Measurements from ENCODE around the gene C7orf57.

The C7orf57 gene

GRCh38 chr7:48089046-48090003, 54.0 kb downstream of the C7orf57 start, which contains the start of gene UPP1:
Gene UPP1 (plus strand): TSS chr7:48089265. CDS start chr7:48094784, 5,519 bp downstream.
- no peak for FAIRE-seq
- TF ChIP-seq POU2F2 (IDR thresholded peaks at IDR 0.05; ENCODE audit: low read depth, low read length) (no peak), SPI1 (IDR thresholded peaks at IDR 0.05; ENCODE audit: low read depth, low read length) (no peak)
- DNase-seq (ENCODE audit: insufficient read length, low spot score) = peak; percentile 68

- DNase-seq (ENCODE audit: insufficient read length, low spot score) = no peak
- FAIRE-seq = no peak
- no peak for TF ChIP-seq POLR2A (IDR thresholded peaks at IDR 0.05; ENCODE audit: low read depth, low read length)
Measured at GRCh38 chr7:48090095-48090805, 54.9 kb downstream of the C7orf57 start.

GRCh38 chr7:48091506-48092433, 56.4 kb downstream of the C7orf57 start:
- FAIRE-seq = no peak
- no peak for DNase-seq (ENCODE audit: insufficient read length, low spot score)
- TF ChIP-seq SPI1 (IDR thresholded peaks at IDR 0.05; ENCODE audit: low read depth, low read length) (no peak), PAX5 (IDR thresholded peaks at IDR 0.05; ENCODE audit: insufficient read depth, low read length, severe bottlenecking) (no peak), TAF1 (IDR thresholded peaks at IDR 0.05; ENCODE audit: low read depth, low read length) (no peak), POLR2A (IDR thresholded peaks at IDR 0.05; ENCODE audit: low read depth, low read length) (no peak), POLR2AphosphoS5 (IDR thresholded peaks at IDR 0.05; ENCODE audit: low read depth, low read length) (no peak), POU2F2 (IDR thresholded peaks at IDR 0.05; ENCODE audit: low read depth, low read length) (no peak)

- TF ChIP-seq PAX5 (IDR thresholded peaks at IDR 0.05; ENCODE audit: insufficient read depth, low read length, severe bottlenecking) = no peak
- TF ChIP-seq POU2F2 (IDR thresholded peaks at IDR 0.05; ENCODE audit: low read depth, low read length) = no peak
- no peak for TF ChIP-seq SPI1 (IDR thresholded peaks at IDR 0.05; ENCODE audit: low read depth, low read length)
- no peak for TF ChIP-seq POLR2A (IDR thresholded peaks at IDR 0.05; ENCODE audit: low read depth, low read length)
- no peak for TF ChIP-seq POLR2AphosphoS5 (IDR thresholded peaks at IDR 0.05; ENCODE audit: low read depth, low read length)
- TF ChIP-seq TAF1 (IDR thresholded peaks at IDR 0.05; ENCODE audit: low read depth, low read length) = no peak
- DNase-seq (ENCODE audit: insufficient read length, low spot score) = no peak
- FAIRE-seq = no peak
Measured at GRCh38 chr7:48094861-48095293, 59.5 kb downstream of the C7orf57 start.

- no peak for TF ChIP-seq POLR2A (IDR thresholded peaks at IDR 0.05; ENCODE audit: low read depth, low read length)
- no peak for TF ChIP-seq POU2F2 (IDR thresholded peaks at IDR 0.05; ENCODE audit: low read depth, low read length)
- 0 out of 2 replicates have a peak, but pooled peaks have one; percentile 2 for TF ChIP-seq SPI1 (IDR thresholded peaks at IDR 0.05; ENCODE audit: low read depth, low read length)
- DNase-seq (ENCODE audit: insufficient read length, low spot score) (no peak), FAIRE-seq (no peak)
Measured at GRCh38 chr7:48096273-48096672, 60.9 kb downstream of the C7orf57 start.

- FAIRE-seq = no peak
- no peak for DNase-seq (ENCODE audit: insufficient read length, low spot score)
Measured at GRCh38 chr7:48097521-48098231, 62.3 kb downstream of the C7orf57 start.

GRCh38 chr7:48098846-48099245, 63.5 kb downstream of the C7orf57 start:
- FAIRE-seq = no peak
- TF ChIP-seq POU2F2 (IDR thresholded peaks at IDR 0.05; ENCODE audit: low read depth, low read length) = no peak
- DNase-seq (ENCODE audit: insufficient read length, low spot score) = no peak

More at GRCh38 chr7:48097521-48098231, 62.3 kb downstream of the C7orf57 start:
- no peak for TF ChIP-seq TAF1 (IDR thresholded peaks at IDR 0.05; ENCODE audit: low read depth, low read length)
- no peak for TF ChIP-seq PAX5 (IDR thresholded peaks at IDR 0.05; ENCODE audit: insufficient read depth, low read length, severe bottlenecking)
- no peak for TF ChIP-seq POU2F2 (IDR thresholded peaks at IDR 0.05; ENCODE audit: low read depth, low read length)
- TF ChIP-seq POLR2AphosphoS5 (IDR thresholded peaks at IDR 0.05; ENCODE audit: low read depth, low read length) = no peak
- TF ChIP-seq SPI1 (IDR thresholded peaks at IDR 0.05; ENCODE audit: low read depth, low read length) = no peak
- no peak for TF ChIP-seq POLR2A (IDR thresholded peaks at IDR 0.05; ENCODE audit: low read depth, low read length)

- FAIRE-seq (no peak), DNase-seq (ENCODE audit: insufficient read length, low spot score) (no peak)
- TF ChIP-seq PAX5 (IDR thresholded peaks at IDR 0.05; ENCODE audit: insufficient read depth, low read length, severe bottlenecking) = no peak
- TF ChIP-seq SPI1 (IDR thresholded peaks at IDR 0.05; ENCODE audit: low read depth, low read length) = no peak
- TF ChIP-seq POU2F2 (IDR thresholded peaks at IDR 0.05; ENCODE audit: low read depth, low read length) = no peak
- no peak for TF ChIP-seq POLR2AphosphoS5 (IDR thresholded peaks at IDR 0.05; ENCODE audit: low read depth, low read length)
- TF ChIP-seq POLR2A (IDR thresholded peaks at IDR 0.05; ENCODE audit: low read depth, low read length) = no peak
- TF ChIP-seq TAF1 (IDR thresholded peaks at IDR 0.05; ENCODE audit: low read depth, low read length) = no peak
Measured at GRCh38 chr7:48099781-48100180, 64.4 kb downstream of the C7orf57 start.

- no peak for DNase-seq (ENCODE audit: insufficient read length, low spot score)
- FAIRE-seq = no peak
- TF ChIP-seq SPI1 (IDR thresholded peaks at IDR 0.05; ENCODE audit: low read depth, low read length) (no peak), POLR2AphosphoS5 (IDR thresholded peaks at IDR 0.05; ENCODE audit: low read depth, low read length) (no peak), POLR2A (IDR thresholded peaks at IDR 0.05; ENCODE audit: low read depth, low read length) (no peak), POU2F2 (IDR thresholded peaks at IDR 0.05; ENCODE audit: low read depth, low read length) (no peak), TAF1 (IDR thresholded peaks at IDR 0.05; ENCODE audit: low read depth, low read length) (no peak)
Measured at GRCh38 chr7:48101352-48101751, 66.0 kb downstream of the C7orf57 start.

Measured in GM12891 (cell line).